WTC11 (cell line): ENCODE results near the gene MYG1. TPM values are rescaled to one million over a fixed set of nuclear protein-coding genes. Genes with fewer than 3 reads are reported as not detected.
A peak's percentile ranks its signal among the peaks of the same experiment; 100 is the strongest.

Experiments used
- ATAC-seq: fragments of 200-7000 bp; cut with Tn5 transposase; 2 replicates; pipeline ENCODE4 v1.10.0; 2021; ENCODE audit warnings: mild to moderate bottlenecking, moderate library complexity
- CTCF ChIA-PET: fragments of 300-600 bp; sonication (Branson Sonifier 250); formaldehyde crosslinking; loops from one replicate; lab custom pipeline; 2021; ENCODE audit warnings: antibody characterized with exemption; lab: Charles Lee
- POLR2A ChIA-PET: fragments of 350-600 bp; sonication (Branson Sonifier 250); formaldehyde crosslinking; loops from one replicate; lab custom pipeline; 2021; ENCODE audit warnings: antibody characterized with exemption; lab: Charles Lee
- DNase-seq: peaks from one replicate; pipeline ENCODE4 v3.0.0; 2021; ENCODE audit warnings: low spot score
- H3K27ac Mint-ChIP-seq: 2 replicates; pipeline ENCODE4 v1.8.0; 2021; ENCODE audit warnings: mixed read lengths
- H3K27me3 Mint-ChIP-seq: 2 replicates; pipeline ENCODE4 v1.8.0; 2021; ENCODE audit warnings: low read depth, mild to moderate bottlenecking, moderate library complexity, mixed read lengths
- H3K36me3 Mint-ChIP-seq: 2 replicates; pipeline ENCODE4 v1.8.0; 2021; ENCODE audit warnings: mixed read lengths
- H3K4me1 Mint-ChIP-seq: 2 replicates; pipeline ENCODE4 v1.8.0; 2022; ENCODE audit warnings: mixed read lengths
- H3K4me3 Mint-ChIP-seq: 2 replicates; pipeline ENCODE4 v1.8.0; 2021; ENCODE audit warnings: mild to moderate bottlenecking, moderate library complexity, mixed read lengths
- H3K9me3 Mint-ChIP-seq: 2 replicates; pipeline ENCODE4 v1.8.0; 2021; ENCODE audit warnings: mixed read lengths
- ATF3 ChIP-seq: sonication (generic); formaldehyde crosslinking; conservative IDR thresholded peaks from 2 replicates; pipeline ENCODE4 v1.8.1; 2022; ENCODE audit warnings: mild to moderate bottlenecking, missing genetic modification reagents
- CDX4 ChIP-seq: fragments of 250-450 bp; sonication (Bioruptor Pico); IDR thresholded peaks from 2 replicates; pipeline ENCODE4 v1.9.0; 2021; ENCODE audit warnings: moderate library complexity, mild to moderate bottlenecking, inconsistent platforms, borderline replicate concordance
- ESRRA ChIP-seq: sonication (generic); formaldehyde crosslinking; IDR thresholded peaks from 2 replicates; pipeline ENCODE4 v1.8.1; 2022; ENCODE audit warnings: mild to moderate bottlenecking, missing genetic modification reagents, borderline replicate concordance
- FOXJ3 ChIP-seq: sonication (generic); formaldehyde crosslinking; IDR thresholded peaks from 2 replicates; pipeline ENCODE4 v1.9.0; 2021; ENCODE audit warnings: missing genetic modification reagents, mild to moderate bottlenecking, borderline replicate concordance
- FOXK1 ChIP-seq: sonication (generic); formaldehyde crosslinking; IDR thresholded peaks from 2 replicates; pipeline ENCODE4 v1.8.0; 2022; ENCODE audit warnings: mild to moderate bottlenecking, moderate library complexity, missing genetic modification reagents
- GRHL2 ChIP-seq: fragments of 250-450 bp; sonication (Bioruptor Pico); IDR thresholded peaks from 2 replicates; pipeline ENCODE4 v1.8.0; 2022; ENCODE audit warnings: mild to moderate bottlenecking, moderate library complexity; ENCODE audit not compliant: insufficient replicate concordance, severe bottlenecking
- GTF2I ChIP-seq: fragments of 250-450 bp; sonication (Bioruptor Pico); conservative IDR thresholded peaks from 2 replicates; pipeline ENCODE4 v1.4.0; 2021; ENCODE audit warnings: mild to moderate bottlenecking
- IRF1 ChIP-seq: sonication (generic); formaldehyde crosslinking; IDR thresholded peaks from 2 replicates; pipeline ENCODE4 v1.8.0; 2023; ENCODE audit warnings: missing genetic modification reagents
- NR2C2 ChIP-seq: sonication (generic); formaldehyde crosslinking; IDR thresholded peaks from 2 replicates; pipeline ENCODE4 v1.8.0; 2022; ENCODE audit warnings: mild to moderate bottlenecking, missing genetic modification reagents
- NR3C1 ChIP-seq: sonication (generic); formaldehyde crosslinking; conservative IDR thresholded peaks from 2 replicates; pipeline ENCODE4 v1.8.1; 2023; ENCODE audit warnings: low read depth, mild to moderate bottlenecking, missing genetic modification reagents
- PRDM15 ChIP-seq: sonication (generic); formaldehyde crosslinking; IDR thresholded peaks from 2 replicates; pipeline ENCODE4 v1.8.0; 2022; ENCODE audit warnings: missing genetic modification reagents
- SMAD4 ChIP-seq: sonication (generic); formaldehyde crosslinking; IDR thresholded peaks from 2 replicates; pipeline ENCODE4 v1.8.0; 2022; ENCODE audit warnings: mild to moderate bottlenecking, missing genetic modification reagents
- STAT6 ChIP-seq: sonication (generic); formaldehyde crosslinking; conservative IDR thresholded peaks from 2 replicates; pipeline ENCODE4 v1.8.1; 2023; ENCODE audit warnings: mild to moderate bottlenecking, low read depth, missing genetic modification reagents, moderate library complexity
- TEAD1 ChIP-seq: sonication (generic); formaldehyde crosslinking; IDR thresholded peaks from 2 replicates; pipeline ENCODE4 v1.8.0; 2022; ENCODE audit warnings: mild to moderate bottlenecking, missing genetic modification reagents
- ZBTB21 ChIP-seq: sonication (generic); formaldehyde crosslinking; IDR thresholded peaks from 2 replicates; pipeline ENCODE4 v1.8.1; 2023; ENCODE audit warnings: mild to moderate bottlenecking, missing genetic modification reagents, borderline replicate concordance
- ZNF232 ChIP-seq: sonication (generic); formaldehyde crosslinking; IDR thresholded peaks from 2 replicates; pipeline ENCODE4 v1.8.0; 2022; ENCODE audit warnings: mild to moderate bottlenecking, missing genetic modification reagents
- ZNF281 ChIP-seq: sonication (generic); formaldehyde crosslinking; IDR thresholded peaks from 2 replicates; pipeline ENCODE4 v1.8.0; 2023; ENCODE audit warnings: mild to moderate bottlenecking, missing genetic modification reagents
- ZNF317 ChIP-seq: sonication (generic); formaldehyde crosslinking; IDR thresholded peaks from 2 replicates; pipeline ENCODE4 v1.8.1; 2023; ENCODE audit warnings: low read depth, mild to moderate bottlenecking, moderate library complexity, missing genetic modification reagents, borderline replicate concordance
- total RNA-seq: library from RNA; stranded (reverse); gene quantifications from 3 replicates; pipeline ENCODE4 v1.2.3, GENCODE V29; 2021

MYG1 gene
- total RNA-seq, 1 experiment from 2014 or later = 93.1 TPM

- TF ChIP-seq NR3C1 (no peak), TEAD1 (CRISPR knock-in tag) (no peak), ZNF281 (CRISPR knock-in tag) (no peak), ZNF317 (no peak), STAT6 (CRISPR knock-in tag) (no peak), ATF3 (no peak)
Measured at GRCh38 chr12:53344487-53344823, 45.0 kb downstream of the MYG1 start (continued).

- no peaks in the 10 kb centered on the region for H3K36me3 Mint-ChIP-seq
- peak overlapping the region; percentile 79 for H3K27ac Mint-ChIP-seq
- peak overlapping the region; percentile 96 for H3K4me3 Mint-ChIP-seq
- no peaks in the 10 kb centered on the region for H3K9me3 Mint-ChIP-seq
- DNase-seq = peak; percentile 72
- peaks cover 13% of the 10 kb centered on the region for H3K4me1 Mint-ChIP-seq
- peaks cover 48% of the 10 kb centered on the region for H3K27me3 Mint-ChIP-seq
- POLR2A ChIA-PET = interaction anchor here (0.6 to 1.9 kb wide), 6 partner anchors 10 to 128 kb away, joined by 3 to 10 read pairs (median 4); partner anchors contain the start of gene AAAS
- CTCF ChIA-PET = interaction anchor here (0.5 to 8.6 kb wide), 31 partner anchors 8 to 411 kb away, joined by 3 to 148 read pairs (median 4); partner anchors contain the start of genes AAAS, AMHR2, CSAD and MAP3K12
- ATAC-seq = peak; percentile 65
- TF ChIP-seq ZBTB21 (no peak), ZNF281 (CRISPR knock-in tag) (no peak), SMAD4 (CRISPR knock-in tag) (no peak), ESRRA (CRISPR knock-in tag) (no peak), GRHL2 (CRISPR knock-in tag) (no peak), FOXK1 (CRISPR knock-in tag) (0 out of 2 replicates have a peak, but pooled peaks have one; percentile 28), FOXJ3 (CRISPR knock-in tag) (no peak), CDX4 (no peak), IRF1 (no peak), ZNF232 (CRISPR knock-in tag) (no peak), GTF2I (CRISPR knock-in tag) (no peak), NR2C2 (CRISPR knock-in tag) (no peak), PRDM15 (no peak)
Measured at GRCh38 chr12:53344824-53345485, 45.5 kb downstream of the MYG1 start.
